Muscle of back (tissue), 11 donors: ENCODE measurements around the gene PGK1. TPM values are rescaled to one million over a fixed set of nuclear protein-coding genes. Genes with fewer than 3 reads are reported as not detected.

Source experiments
- DNase-seq, 3 donors: peaks; one replicate each; pipeline versions ENCODE4 v3.0.0 to v3.0.0-alpha.2; 2013
- polyA plus RNA-seq, 10 donors: library from polyadenylated mRNA; unstranded; fragments of 120-200 nt; gene quantifications; one replicate each; pipeline ENCODE4 v1.2.1, GENCODE V29; 2013; ENCODE audit not compliant: insufficient read length in 10 of 10

PGK1 gene
- polyA plus RNA-seq, 10 donors = 212 to 326 (median 281) TPM

DNA sequence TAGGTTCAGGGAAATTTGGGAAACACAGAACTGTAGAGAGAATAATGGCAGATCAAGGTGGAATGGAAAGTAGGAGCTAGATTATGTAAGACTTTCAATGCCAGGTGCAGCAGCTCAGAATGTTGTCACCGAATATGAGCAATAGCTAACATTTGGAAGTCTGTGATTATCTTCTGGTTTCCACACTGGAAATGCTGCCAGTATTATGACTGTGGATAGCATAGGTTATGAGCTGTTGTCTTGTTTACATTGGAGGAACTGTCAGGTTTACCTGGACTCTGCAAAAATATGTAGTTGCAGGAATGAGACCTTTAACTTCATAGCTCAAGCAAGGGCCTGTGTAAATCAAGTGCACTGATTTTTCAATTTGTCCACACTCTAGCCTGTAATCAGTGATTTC lies 61.4 kb downstream of the PGK1 start:
- no peak for DNase-seq

DNA sequence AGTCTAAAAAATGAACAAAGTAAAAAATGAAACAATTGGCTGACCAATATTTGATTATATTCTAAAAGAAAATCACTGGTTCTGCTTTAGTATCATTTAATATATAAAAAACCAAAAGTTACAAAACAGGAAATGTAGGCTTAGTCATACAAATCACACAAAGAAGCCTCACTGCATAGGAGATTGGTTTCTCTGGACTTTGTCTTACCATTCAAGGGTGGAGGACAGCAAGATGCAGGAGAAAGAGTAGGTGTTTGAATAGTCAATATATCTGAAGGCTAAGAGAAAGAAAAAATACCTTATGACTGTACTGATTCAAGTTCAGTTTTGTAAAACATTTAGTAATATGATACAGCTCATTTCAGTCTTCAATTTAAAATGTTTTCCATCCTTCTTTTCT lies 64.0 kb downstream of the PGK1 start:
- DNase-seq = no peak

Other genes starting within 250 kb of the PGK1 start
- 10 to 100 TPM; 37.2 to 49.6 (median 45.0) TPM for gene MAGT1, start 208.8 kb upstream of the PGK1 start, polyA plus RNA-seq
- gene COX7B, start 204.8 kb upstream of the PGK1 start, polyA plus RNA-seq = 100 to 1,000 TPM; 231 to 299 (median 268) TPM
- 1 to 10 TPM; 7.5 to 10.0 (median 8.7) TPM for gene ATP7A, start 193.6 kb upstream of the PGK1 start, polyA plus RNA-seq
- gene PGAM4, start 134.6 kb upstream of the PGK1 start, polyA plus RNA-seq = under 1 TPM in 1 of 10 donors, not detected in 9; 0.41 TPM
- gene TAF9B, start 35.4 kb downstream of the PGK1 start, polyA plus RNA-seq = 10 to 100 TPM; 27.1 to 37.0 (median 31.6) TPM
- 10 to 100 TPM in 2 of 10 donors, 1 to 10 TPM in 8; 6.2 to 10.4 (median 7.9) TPM for gene CYSLTR1, start 223.4 kb downstream of the PGK1 start, polyA plus RNA-seq